HEK293 (cell line): ENCODE data around the gene RPL36.

Source experiments
- CTCF ChIA-PET: fragments of 350-600 bp; formaldehyde crosslinking; extraction: SDS; loops from one replicate; lab custom pipeline; 2021; ENCODE audit warnings: antibody characterized with exemption; lab: Yijun Ruan, JAX
- POLR2A ChIA-PET: fragments of 300-600 bp; formaldehyde crosslinking; extraction: SDS; loops from one replicate; lab custom pipeline; 2020; ENCODE audit warnings: antibody characterized with exemption, inconsistent platforms; lab: Yijun Ruan, JAX
- H3K27ac ChIP-seq: fragments of 200-500 bp; sonication (Bioruptor generic); 2 replicates; pipeline ENCODE4 v1.5.1; 2014; ENCODE audit warnings: low read depth, low read length, control low read depth, inconsistent platforms; ENCODE audit errors: extremely low read depth
- H3K36me3 ChIP-seq, 2 experiments: fragments of 200-500 bp in 1 of 2; sonication (Bioruptor generic) in 1 of 2; 1 replicate in 1 of 2; 2 replicates in 1 of 2; pipeline ENCODE4 v1.5.1; 2014 to 2017; ENCODE audit warnings: inconsistent platforms in 2 of 2, low read length in 2 of 2; ENCODE audit not compliant: control insufficient read depth in 2 of 2, insufficient read depth in 1 of 2
- H3K4me1 ChIP-seq: fragments of 200-500 bp; sonication (Bioruptor generic); 2 replicates; pipeline ENCODE4 v1.5.1; 2014; ENCODE audit warnings: mild to moderate bottlenecking, low read length, inconsistent platforms; ENCODE audit not compliant: control insufficient read depth, insufficient read depth
- H3K4me3 ChIP-seq: 2 replicates; pipeline ENCODE4 v1.5.1; 2011; ENCODE audit warnings: low read depth, mild to moderate bottlenecking, control low read depth, low read length, moderate library complexity
- H3K9me3 ChIP-seq: fragments of 200-500 bp; sonication (Bioruptor generic); 2 replicates; pipeline ENCODE4 v1.5.1; 2014; ENCODE audit warnings: low read depth, low read length, inconsistent platforms; ENCODE audit not compliant: control insufficient read depth, insufficient read depth
- GFI1B ChIP-seq: fragments of 450-650 bp; formaldehyde crosslinking; IDR thresholded peaks from 2 replicates; pipeline ENCODE4 v1.5.1; 2016; ENCODE audit warnings: missing biosample characterization, missing genetic modification characterization
- KLF10 ChIP-seq: fragments of 450-650 bp; IDR thresholded peaks from 2 replicates; pipeline ENCODE4 v1.5.1; 2018; ENCODE audit warnings: missing biosample characterization, mild to moderate bottlenecking, missing genetic modification characterization
- KLF9 ChIP-seq: fragments of 450-650 bp; formaldehyde crosslinking; IDR thresholded peaks from 2 replicates; pipeline ENCODE4 v1.5.1; 2016; ENCODE audit warnings: missing biosample characterization, missing genetic modification characterization, low read depth
- PRDM1 ChIP-seq: fragments of 450-650 bp; formaldehyde crosslinking; IDR thresholded peaks from 2 replicates; pipeline ENCODE4; 2016; ENCODE audit warnings: missing biosample characterization, missing genetic modification characterization
- REPIN1 ChIP-seq: fragments of 450-650 bp; formaldehyde crosslinking; IDR thresholded peaks from 2 replicates; pipeline ENCODE4 v1.5.1; 2017; ENCODE audit warnings: missing biosample characterization, missing genetic modification characterization, low read depth
- SETDB1 ChIP-seq: IDR thresholded peaks from one replicate; pipeline ENCODE4 v1.6.1; 2017; ENCODE audit warnings: mild to moderate bottlenecking, low read length, moderate library complexity, mixed read lengths; ENCODE audit not compliant: insufficient read length
- ZBTB20 ChIP-seq: fragments of 450-650 bp; formaldehyde crosslinking; IDR thresholded peaks from 2 replicates; pipeline ENCODE4 v1.5.1; 2016; ENCODE audit warnings: missing biosample characterization, missing genetic modification characterization
- ZBTB6 ChIP-seq: fragments of 450-650 bp; formaldehyde crosslinking; IDR thresholded peaks from 2 replicates; pipeline ENCODE4 v1.5.1; 2017; ENCODE audit warnings: missing biosample characterization, missing genetic modification characterization
- ZFP3 ChIP-seq: fragments of 450-650 bp; formaldehyde crosslinking; IDR thresholded peaks from 2 replicates; pipeline ENCODE4 v1.5.1; 2016; ENCODE audit warnings: low read depth, missing biosample characterization, missing genetic modification characterization
- ZFP69B ChIP-seq: fragments of 450-650 bp; formaldehyde crosslinking; IDR thresholded peaks from 2 replicates; pipeline ENCODE4 v1.5.1; 2016; ENCODE audit warnings: missing biosample characterization, missing genetic modification characterization
- ZNF155 ChIP-seq: fragments of 450-650 bp; formaldehyde crosslinking; IDR thresholded peaks from 2 replicates; pipeline ENCODE4 v1.5.1; 2016; ENCODE audit warnings: missing biosample characterization, missing genetic modification characterization
- ZNF174 ChIP-seq: fragments of 450-650 bp; formaldehyde crosslinking; IDR thresholded peaks from 2 replicates; pipeline ENCODE4 v1.5.0; 2017; ENCODE audit warnings: missing biosample characterization, mild to moderate bottlenecking, missing genetic modification characterization
- ZNF214 ChIP-seq: fragments of 450-650 bp; formaldehyde crosslinking; IDR thresholded peaks from 2 replicates; pipeline ENCODE4 v1.5.1; 2017; ENCODE audit warnings: missing biosample characterization, mild to moderate bottlenecking, missing genetic modification characterization, borderline replicate concordance
- ZNF701 ChIP-seq: fragments of 450-650 bp; formaldehyde crosslinking; IDR thresholded peaks from 2 replicates; pipeline ENCODE4 v1.5.1; 2016; ENCODE audit warnings: missing biosample characterization, missing genetic modification characterization
- ZNF768 ChIP-seq: fragments of 450-650 bp; formaldehyde crosslinking; IDR thresholded peaks from 2 replicates; pipeline ENCODE4 v1.5.1; 2018; ENCODE audit warnings: missing biosample characterization, mild to moderate bottlenecking, missing genetic modification characterization
- ZNF837 ChIP-seq: fragments of 450-650 bp; formaldehyde crosslinking; IDR thresholded peaks from 2 replicates; pipeline ENCODE4 v1.5.1; 2016; ENCODE audit warnings: missing biosample characterization, missing genetic modification characterization
- ZXDB ChIP-seq: fragments of 450-650 bp; formaldehyde crosslinking; IDR thresholded peaks from 2 replicates; pipeline ENCODE4 v1.5.1; 2016; ENCODE audit warnings: missing biosample characterization, missing genetic modification characterization
- TF ChIP-seq, protein P1 (sequence below): fragments of 450-650 bp; formaldehyde crosslinking; conservative IDR thresholded peaks from 2 replicates; pipeline ENCODE4 v1.5.1; 2016; ENCODE audit warnings: low read depth, missing biosample characterization, missing genetic modification characterization
- TF ChIP-seq, protein P2 (sequence below): fragments of 450-650 bp; formaldehyde crosslinking; IDR thresholded peaks from 2 replicates; pipeline ENCODE4 v1.5.1; 2016; ENCODE audit warnings: missing biosample characterization, missing genetic modification characterization
- TF ChIP-seq, protein P3 (sequence below): fragments of 450-650 bp; formaldehyde crosslinking; IDR thresholded peaks from 2 replicates; pipeline ENCODE4 v1.5.1; 2016; ENCODE audit warnings: missing biosample characterization, missing genetic modification characterization
- TF ChIP-seq, protein P4 (sequence below): fragments of 450-650 bp; formaldehyde crosslinking; IDR thresholded peaks from 2 replicates; pipeline ENCODE4 v1.5.1; 2016; ENCODE audit warnings: missing biosample characterization, missing genetic modification characterization

Gene RPL36

DNA sequence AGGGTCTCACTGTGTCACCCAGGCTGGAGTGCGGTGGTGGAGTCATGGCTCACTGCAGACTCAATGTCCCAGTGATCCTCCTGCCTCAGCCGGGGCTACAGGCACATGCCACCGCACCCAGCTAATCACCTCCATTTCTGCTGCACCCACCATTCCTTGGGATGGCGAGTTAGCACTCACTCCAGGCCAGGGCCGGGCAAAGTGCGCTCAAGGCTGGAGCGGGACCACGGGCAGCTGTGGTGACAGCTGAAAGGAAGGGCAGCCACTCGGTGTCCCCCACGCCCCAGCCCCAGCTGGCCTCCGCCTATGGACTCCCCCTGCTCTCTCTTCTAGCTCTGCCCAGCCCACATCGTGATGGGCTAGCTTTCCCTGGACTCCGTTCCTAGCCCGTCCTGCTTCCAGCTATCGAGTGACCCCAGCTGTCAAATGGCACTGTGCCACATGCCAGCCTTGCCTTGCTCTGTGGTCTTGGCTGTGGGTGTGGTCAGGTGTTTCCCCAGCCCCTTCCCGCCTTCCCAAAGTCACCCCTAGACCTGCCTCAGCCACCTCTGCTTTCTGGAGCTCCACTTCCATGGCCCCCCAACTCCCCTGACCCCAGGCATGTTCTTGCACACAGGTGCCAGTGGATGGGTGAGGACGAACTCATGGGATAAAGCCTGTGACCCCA is 13.9 kb upstream of the RPL36 start:
- CTCF ChIA-PET = interaction anchor here (0.8 to 1.6 kb wide), 3 partner anchors 11 to 127 kb away, joined by 3 to 9 read pairs (median 3); no protein-coding TSS in a partner anchor

GRCh38 chr19:5676772-5677105 is 13.4 kb upstream of the RPL36 start:
- no peak overlapping the region for H3K27ac ChIP-seq
- H3K4me1 ChIP-seq = no peaks in the 10 kb centered on the region
- no peaks in the 10 kb centered on the region for H3K9me3 ChIP-seq
- H3K4me3 ChIP-seq = no peak overlapping the region
- ChIA-PET CTCF (interaction anchor here (0.8 to 1.0 kb wide), 2 partner anchors 10 to 127 kb away, joined by 3 read pairs; no protein-coding TSS in a partner anchor), POLR2A (interaction anchor here (1.1 to 4.1 kb wide), 6 partner anchors 8 to 54 kb away, joined by 3 to 24 read pairs (median 6); partner anchors contain the start of genes CATSPERD, LONP1, RPL36 and SAFB)
- peaks cover 0 to 12% of the 10 kb centered on the region in 2 experiments; a peak in 2 of 3 replicates for H3K36me3 ChIP-seq
- TF ChIP-seq PRDM1 (tag by site-specific recombination) (no peak), GFI1B (tag by site-specific recombination) (no peak), ZNF837 (tag by site-specific recombination) (no peak), ZNF701 (tag by site-specific recombination) (no peak), ZFP69B (tag by site-specific recombination) (no peak), ZXDB (tag by site-specific recombination) (no peak), ZNF155 (tag by site-specific recombination) (no peak), REPIN1 (tag by site-specific recombination) (no peak), ZBTB6 (tag by site-specific recombination) (no peak), ZNF214 (tag by site-specific recombination) (no peak), KLF10 (tag by site-specific recombination) (no peak), SETDB1 (no peak)
- TF ChIP-seq, protein P1, sequence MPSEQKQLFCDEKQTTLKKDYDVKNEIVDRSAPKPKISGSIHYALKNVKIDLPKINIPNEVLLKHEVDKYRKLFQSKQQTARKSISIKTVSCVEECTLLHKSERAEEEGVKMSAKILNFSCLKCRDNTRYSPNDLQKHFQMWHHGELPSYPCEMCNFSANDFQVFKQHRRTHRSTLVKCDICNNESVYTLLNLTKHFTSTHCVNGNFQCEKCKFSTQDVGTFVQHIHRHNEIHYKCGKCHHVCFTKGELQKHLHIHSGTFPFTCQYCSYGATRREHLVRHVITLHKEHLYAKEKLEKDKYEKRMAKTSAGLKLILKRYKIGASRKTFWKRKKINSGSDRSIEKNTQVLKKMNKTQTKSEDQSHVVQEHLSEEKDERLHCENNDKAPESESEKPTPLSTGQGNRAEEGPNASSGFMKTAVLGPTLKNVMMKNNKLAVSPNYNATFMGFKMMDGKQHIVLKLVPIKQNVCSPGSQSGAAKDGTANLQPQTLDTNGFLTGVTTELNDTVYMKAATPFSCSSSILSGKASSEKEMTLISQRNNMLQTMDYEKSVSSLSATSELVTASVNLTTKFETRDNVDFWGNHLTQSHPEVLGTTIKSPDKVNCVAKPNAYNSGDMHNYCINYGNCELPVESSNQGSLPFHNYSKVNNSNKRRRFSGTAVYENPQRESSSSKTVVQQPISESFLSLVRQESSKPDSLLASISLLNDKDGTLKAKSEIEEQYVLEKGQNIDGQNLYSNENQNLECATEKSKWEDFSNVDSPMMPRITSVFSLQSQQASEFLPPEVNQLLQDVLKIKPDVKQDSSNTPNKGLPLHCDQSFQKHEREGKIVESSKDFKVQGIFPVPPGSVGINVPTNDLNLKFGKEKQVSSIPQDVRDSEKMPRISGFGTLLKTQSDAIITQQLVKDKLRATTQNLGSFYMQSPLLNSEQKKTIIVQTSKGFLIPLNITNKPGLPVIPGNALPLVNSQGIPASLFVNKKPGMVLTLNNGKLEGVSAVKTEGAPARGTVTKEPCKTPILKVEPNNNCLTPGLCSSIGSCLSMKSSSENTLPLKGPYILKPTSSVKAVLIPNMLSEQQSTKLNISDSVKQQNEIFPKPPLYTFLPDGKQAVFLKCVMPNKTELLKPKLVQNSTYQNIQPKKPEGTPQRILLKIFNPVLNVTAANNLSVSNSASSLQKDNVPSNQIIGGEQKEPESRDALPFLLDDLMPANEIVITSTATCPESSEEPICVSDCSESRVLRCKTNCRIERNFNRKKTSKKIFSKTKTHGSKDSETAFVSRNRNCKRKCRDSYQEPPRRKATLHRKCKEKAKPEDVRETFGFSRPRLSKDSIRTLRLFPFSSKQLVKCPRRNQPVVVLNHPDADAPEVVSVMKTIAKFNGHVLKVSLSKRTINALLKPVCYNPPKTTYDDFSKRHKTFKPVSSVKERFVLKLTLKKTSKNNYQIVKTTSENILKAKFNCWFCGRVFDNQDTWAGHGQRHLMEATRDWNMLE (tag by site-specific recombination) = no peak
- TF ChIP-seq, protein P2, sequence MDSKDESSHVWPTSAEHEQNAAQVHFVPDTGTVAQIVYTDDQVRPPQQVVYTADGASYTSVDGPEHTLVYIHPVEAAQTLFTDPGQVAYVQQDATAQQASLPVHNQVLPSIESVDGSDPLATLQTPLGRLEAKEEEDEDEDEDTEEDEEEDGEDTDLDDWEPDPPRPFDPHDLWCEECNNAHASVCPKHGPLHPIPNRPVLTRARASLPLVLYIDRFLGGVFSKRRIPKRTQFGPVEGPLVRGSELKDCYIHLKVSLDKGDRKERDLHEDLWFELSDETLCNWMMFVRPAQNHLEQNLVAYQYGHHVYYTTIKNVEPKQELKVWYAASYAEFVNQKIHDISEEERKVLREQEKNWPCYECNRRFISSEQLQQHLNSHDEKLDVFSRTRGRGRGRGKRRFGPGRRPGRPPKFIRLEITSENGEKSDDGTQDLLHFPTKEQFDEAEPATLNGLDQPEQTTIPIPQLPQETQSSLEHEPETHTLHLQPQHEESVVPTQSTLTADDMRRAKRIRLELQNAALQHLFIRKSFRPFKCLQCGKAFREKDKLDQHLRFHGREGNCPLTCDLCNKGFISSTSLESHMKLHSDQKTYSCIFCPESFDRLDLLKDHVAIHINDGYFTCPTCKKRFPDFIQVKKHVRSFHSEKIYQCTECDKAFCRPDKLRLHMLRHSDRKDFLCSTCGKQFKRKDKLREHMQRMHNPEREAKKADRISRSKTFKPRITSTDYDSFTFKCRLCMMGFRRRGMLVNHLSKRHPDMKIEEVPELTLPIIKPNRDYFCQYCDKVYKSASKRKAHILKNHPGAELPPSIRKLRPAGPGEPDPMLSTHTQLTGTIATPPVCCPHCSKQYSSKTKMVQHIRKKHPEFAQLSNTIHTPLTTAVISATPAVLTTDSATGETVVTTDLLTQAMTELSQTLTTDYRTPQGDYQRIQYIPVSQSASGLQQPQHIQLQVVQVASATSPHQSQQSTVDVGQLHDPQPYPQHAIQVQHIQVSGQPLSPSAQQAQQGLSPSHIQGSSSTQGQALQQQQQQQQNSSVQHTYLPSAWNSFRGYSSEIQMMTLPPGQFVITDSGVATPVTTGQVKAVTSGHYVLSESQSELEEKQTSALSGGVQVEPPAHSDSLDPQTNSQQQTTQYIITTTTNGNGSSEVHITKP (tag by site-specific recombination) = no peak
- TF ChIP-seq, protein P3, sequence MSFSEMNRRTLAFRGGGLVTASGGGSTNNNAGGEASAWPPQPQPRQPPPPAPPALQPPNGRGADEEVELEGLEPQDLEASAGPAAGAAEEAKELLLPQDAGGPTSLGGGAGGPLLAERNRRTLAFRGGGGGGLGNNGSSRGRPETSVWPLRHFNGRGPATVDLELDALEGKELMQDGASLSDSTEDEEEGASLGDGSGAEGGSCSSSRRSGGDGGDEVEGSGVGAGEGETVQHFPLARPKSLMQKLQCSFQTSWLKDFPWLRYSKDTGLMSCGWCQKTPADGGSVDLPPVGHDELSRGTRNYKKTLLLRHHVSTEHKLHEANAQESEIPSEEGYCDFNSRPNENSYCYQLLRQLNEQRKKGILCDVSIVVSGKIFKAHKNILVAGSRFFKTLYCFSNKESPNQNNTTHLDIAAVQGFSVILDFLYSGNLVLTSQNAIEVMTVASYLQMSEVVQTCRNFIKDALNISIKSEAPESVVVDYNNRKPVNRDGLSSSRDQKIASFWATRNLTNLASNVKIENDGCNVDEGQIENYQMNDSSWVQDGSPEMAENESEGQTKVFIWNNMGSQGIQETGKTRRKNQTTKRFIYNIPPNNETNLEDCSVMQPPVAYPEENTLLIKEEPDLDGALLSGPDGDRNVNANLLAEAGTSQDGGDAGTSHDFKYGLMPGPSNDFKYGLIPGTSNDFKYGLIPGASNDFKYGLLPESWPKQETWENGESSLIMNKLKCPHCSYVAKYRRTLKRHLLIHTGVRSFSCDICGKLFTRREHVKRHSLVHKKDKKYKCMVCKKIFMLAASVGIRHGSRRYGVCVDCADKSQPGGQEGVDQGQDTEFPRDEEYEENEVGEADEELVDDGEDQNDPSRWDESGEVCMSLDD = no peak

More for the DNA sequence above, 13.9 kb upstream of the RPL36 start:
- POLR2A ChIA-PET = interaction anchor here (1.1 to 4.1 kb wide), 6 partner anchors 8 to 54 kb away, joined by 3 to 24 read pairs (median 6); partner anchors contain the start of genes CATSPERD, LONP1, RPL36 and SAFB
- no peak for TF ChIP-seq ZBTB20 (tag by site-specific recombination)
- TF ChIP-seq ZFP3 (tag by site-specific recombination) = no peak
- TF ChIP-seq ZNF768 = no peak
- TF ChIP-seq, protein P4, sequence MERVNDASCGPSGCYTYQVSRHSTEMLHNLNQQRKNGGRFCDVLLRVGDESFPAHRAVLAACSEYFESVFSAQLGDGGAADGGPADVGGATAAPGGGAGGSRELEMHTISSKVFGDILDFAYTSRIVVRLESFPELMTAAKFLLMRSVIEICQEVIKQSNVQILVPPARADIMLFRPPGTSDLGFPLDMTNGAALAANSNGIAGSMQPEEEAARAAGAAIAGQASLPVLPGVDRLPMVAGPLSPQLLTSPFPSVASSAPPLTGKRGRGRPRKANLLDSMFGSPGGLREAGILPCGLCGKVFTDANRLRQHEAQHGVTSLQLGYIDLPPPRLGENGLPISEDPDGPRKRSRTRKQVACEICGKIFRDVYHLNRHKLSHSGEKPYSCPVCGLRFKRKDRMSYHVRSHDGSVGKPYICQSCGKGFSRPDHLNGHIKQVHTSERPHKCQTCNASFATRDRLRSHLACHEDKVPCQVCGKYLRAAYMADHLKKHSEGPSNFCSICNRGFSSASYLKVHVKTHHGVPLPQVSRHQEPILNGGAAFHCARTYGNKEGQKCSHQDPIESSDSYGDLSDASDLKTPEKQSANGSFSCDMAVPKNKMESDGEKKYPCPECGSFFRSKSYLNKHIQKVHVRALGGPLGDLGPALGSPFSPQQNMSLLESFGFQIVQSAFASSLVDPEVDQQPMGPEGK = 0 out of 2 replicates have a peak, but pooled peaks have one; percentile 13
- TF ChIP-seq ZNF174 (tag by site-specific recombination) = no peak
- TF ChIP-seq KLF9 (tag by site-specific recombination) = peak; percentile 33; the same call in 1 of the 2 replicates
- Histone ChIP-seq H3K27ac (no peak overlapping the region), H3K36me3 (peaks cover 0 to 17% of the 10 kb centered on the region in 2 experiments; a peak in 2 of 3 replicates), H3K4me1 (no peaks in the 10 kb centered on the region), H3K4me3 (no peak overlapping the region), H3K9me3 (no peaks in the 10 kb centered on the region)
